GM12801 (cell line): ENCODE data around the gene DOCK2.

Source experiments
- CTCF ChIP-seq: IDR thresholded peaks from one replicate; pipeline ENCODE4 v1.5.1; 2011; ENCODE audit warnings: control low read depth; ENCODE audit not compliant: insufficient read length; ENCODE audit errors: extremely low read depth

Gene DOCK2

DNA sequence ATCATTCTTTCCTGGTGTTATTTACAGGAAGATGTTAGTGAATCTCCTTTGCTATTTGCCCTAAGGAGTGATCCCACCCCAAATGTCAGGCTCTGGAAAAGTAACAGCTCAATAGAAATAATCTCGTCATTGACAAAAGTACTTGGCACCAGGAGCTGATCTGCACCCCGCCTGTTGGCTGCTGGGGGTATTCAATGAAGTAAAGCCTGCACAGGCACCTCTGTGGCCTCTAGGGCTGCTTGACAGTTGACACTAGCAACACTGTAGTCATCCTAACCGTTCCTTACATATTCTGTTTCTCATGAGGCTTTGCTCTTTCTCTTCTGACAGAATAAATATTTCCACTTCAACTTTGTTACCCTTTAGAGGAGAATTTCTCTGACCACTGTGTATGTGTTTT, 103.4 kb downstream of the DOCK2 start:
- TF ChIP-seq CTCF: no peak

- TF ChIP-seq CTCF: no peak
Observed at GRCh38 chr5:169742771-169743296, 105.8 kb downstream of the DOCK2 start.

DNA sequence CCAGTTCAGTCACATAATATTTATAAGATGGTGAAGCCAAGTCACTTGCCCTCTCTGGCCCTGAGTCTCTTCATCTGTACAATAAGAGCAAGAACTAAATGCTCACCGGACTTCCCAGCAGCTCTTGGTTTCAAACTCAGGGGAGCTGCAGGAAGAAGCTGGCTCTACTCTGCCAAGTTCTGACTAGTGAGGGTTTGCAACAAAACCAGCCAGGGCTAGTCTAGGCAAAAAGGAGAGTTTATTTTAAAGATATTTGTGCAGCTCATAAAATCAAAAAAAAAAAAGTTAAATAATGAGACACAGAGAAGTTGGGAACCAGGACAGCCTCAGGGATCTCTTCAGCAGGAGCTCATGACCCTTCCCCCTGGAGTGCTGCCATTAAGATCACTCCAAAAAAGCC, 107.3 kb downstream of the DOCK2 start:
- TF ChIP-seq CTCF: no peak

DNA sequence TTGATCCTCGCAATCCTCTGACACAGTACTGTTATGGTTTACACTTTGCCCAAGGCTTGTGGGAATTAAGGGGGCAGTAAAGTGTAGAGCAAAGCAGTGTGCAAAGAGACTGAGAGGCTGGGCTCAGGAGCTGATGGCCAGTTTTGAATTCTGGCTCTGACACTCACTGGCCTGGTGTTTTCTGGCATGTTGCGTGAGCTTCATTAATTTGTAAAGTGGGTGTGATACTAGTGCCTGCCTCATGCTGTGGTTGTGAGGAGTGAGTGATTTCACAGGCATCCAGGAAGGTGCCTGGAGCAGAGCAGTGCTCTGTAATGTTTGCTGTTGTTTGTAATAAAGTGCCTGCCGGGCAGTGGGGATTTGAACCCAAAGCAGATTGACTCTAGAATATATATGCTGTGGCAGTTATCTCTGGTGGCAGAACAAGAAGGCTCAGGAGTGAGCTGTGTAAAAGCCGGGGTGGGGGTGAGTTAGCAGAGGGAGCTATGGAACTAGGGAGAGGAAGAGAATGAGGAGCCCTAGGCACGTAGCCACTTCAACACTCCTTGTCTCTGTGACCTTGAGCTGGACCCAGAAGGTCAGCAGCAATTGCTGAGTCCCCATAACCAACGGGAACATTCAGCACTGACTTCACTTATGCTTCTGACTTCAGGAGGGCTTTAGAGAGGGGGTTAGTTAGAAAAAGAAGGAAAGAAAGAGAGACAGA, 108.5 kb downstream of the DOCK2 start:
- no peak for TF ChIP-seq CTCF

- TF ChIP-seq CTCF: no peak
Observed at GRCh38 chr5:169746147-169746694, 109.1 kb downstream of the DOCK2 start.

DNA sequence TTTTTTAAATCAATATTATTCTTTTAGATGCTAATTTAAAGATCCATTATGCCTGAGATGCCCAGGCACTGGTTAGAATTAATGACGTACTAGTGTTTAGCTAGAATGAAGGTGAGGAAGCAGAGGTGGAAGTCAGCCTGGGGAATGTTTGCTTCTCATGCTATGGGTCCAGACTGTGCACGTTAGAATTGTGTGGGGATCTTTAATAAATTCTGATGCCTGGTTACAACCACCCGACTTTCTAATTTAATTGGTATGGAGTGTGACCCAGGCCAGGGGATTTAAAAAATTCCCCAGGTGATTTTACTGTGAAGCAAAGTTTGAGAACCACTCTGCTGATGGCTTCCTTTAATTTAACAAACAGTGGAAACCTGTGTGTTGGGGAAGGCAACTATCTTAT, 111.1 kb downstream of the DOCK2 start:
- TF ChIP-seq CTCF: no peak

DNA sequence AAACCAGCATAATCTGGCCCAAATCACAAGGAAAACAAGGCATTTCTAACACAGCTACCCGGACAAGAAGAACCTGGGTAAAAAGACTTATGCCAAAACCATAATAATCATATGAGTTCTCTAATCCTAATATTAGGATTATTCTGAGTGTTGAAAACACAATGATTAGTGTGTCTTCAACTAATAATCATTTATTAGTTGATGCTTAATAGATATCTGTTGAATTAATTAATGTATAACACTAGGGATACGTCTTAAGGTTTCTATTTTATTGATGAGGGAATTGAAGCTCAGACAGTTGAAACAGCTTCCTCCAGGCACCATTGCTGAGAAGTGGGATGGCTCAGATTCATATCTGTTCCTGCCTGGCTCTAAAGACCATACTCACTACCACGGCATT, 112.2 kb downstream of the DOCK2 start:
- no peak for TF ChIP-seq CTCF
